HT-29 (cell line): ENCODE results near the gene STK16. TPM values are rescaled to one million over a fixed set of nuclear protein-coding genes. Genes with fewer than 3 reads are reported as not detected.

Source experiments
- DNase-seq: peaks from one replicate; pipeline ENCODE4 v3.0.0-alpha.2; 2015; ENCODE audit warnings: low spot score
- total RNA-seq: library from RNA; depleted of rRNA; stranded (reverse); fragments of >200 nt; shearing (Covaris generic); gene quantifications from 2 replicates; pipeline ENCODE4 v1.2.3, GENCODE V29; 2014

STK16 gene
- total RNA-seq, 1 experiment from 2014 or later, result 19.9 TPM

GRCh38 chr2:219269362-219270054 is 24.2 kb downstream of the STK16 start:
- peak; percentile 52 for DNase-seq

- DNase-seq, result no peak
Observed at GRCh38 chr2:219270055-219270372, 24.7 kb downstream of the STK16 start.

GRCh38 chr2:219271021-219271420 is 25.7 kb downstream of the STK16 start:
- no peak for DNase-seq

GRCh38 chr2:219272356-219272755 is 27.1 kb downstream of the STK16 start:
- DNase-seq, result no peak

- no peak for DNase-seq
Observed at GRCh38 chr2:219272995-219273394, 27.7 kb downstream of the STK16 start.

GRCh38 chr2:219273937-219274336 is 28.7 kb downstream of the STK16 start:
- DNase-seq, result no peak

- DNase-seq, result no peak
Observed at GRCh38 chr2:219274361-219274921, 29.2 kb downstream of the STK16 start.

- peak; percentile 86 for DNase-seq
Observed at GRCh38 chr2:219277703-219278654, 32.7 kb downstream of the STK16 start.

- DNase-seq, result no peak
Observed at GRCh38 chr2:219278655-219279150, 33.4 kb downstream of the STK16 start.

GRCh38 chr2:219279151-219279915 is 34.1 kb downstream of the STK16 start, which contains the start of gene DNAJB2:
DNAJB2 (plus strand) TSS chr2:219279366; CDS start chr2:219279834, 468 bp downstream.
- peak; percentile 95 for DNase-seq

GRCh38 chr2:219279916-219280516 is 34.7 kb downstream of the STK16 start:
- no peak for DNase-seq

GRCh38 chr2:219280651-219281050 is 35.4 kb downstream of the STK16 start:
- no peak for DNase-seq

GRCh38 chr2:219281588-219281987 is 36.3 kb downstream of the STK16 start:
- DNase-seq, result peak; percentile 27

GRCh38 chr2:219282375-219282774 is 37.1 kb downstream of the STK16 start:
- no peak for DNase-seq

- DNase-seq, result no peak
Observed at GRCh38 chr2:219282943-219283581, 37.8 kb downstream of the STK16 start.

- DNase-seq, result no peak
Observed at GRCh38 chr2:219284501-219285372, 39.5 kb downstream of the STK16 start.

GRCh38 chr2:219285373-219285735 is 40.1 kb downstream of the STK16 start:
- DNase-seq, result no peak

GRCh38 chr2:219285894-219286425 is 40.7 kb downstream of the STK16 start:
- no peak for DNase-seq

- DNase-seq, result no peak
Observed at GRCh38 chr2:219286436-219287115, 41.3 kb downstream of the STK16 start.
